Subcutaneous abdominal adipose tissue (tissue), 5 donors: ENCODE data around the gene ITPR3.

Experiments used
- H3K27ac ChIP-seq: one replicate; pipeline ENCODE4 v1.7.0; 2013; ENCODE audit warnings: low read depth, mild to moderate bottlenecking, inconsistent platforms, low read length, moderate library complexity
- H3K27me3 ChIP-seq, 5 donors: one replicate each; pipeline ENCODE4 v1.7.0; 2013; ENCODE audit warnings: low read length in 5 of 5, inconsistent platforms in 1 of 5; ENCODE audit not compliant: control insufficient read depth in 5 of 5, insufficient read depth in 4 of 5
- H3K36me3 ChIP-seq, 5 donors: one replicate each; pipeline ENCODE4 v1.7.0; 2013; ENCODE audit warnings: low read length in 5 of 5; ENCODE audit not compliant: control insufficient read depth in 5 of 5, insufficient read depth in 5 of 5
- H3K4me1 ChIP-seq, 5 donors: one replicate each; pipeline ENCODE4 v1.7.0; 2013; ENCODE audit warnings: low read length in 5 of 5, mild to moderate bottlenecking in 3 of 5, moderate library complexity in 1 of 5; ENCODE audit not compliant: control insufficient read depth in 5 of 5, insufficient read depth in 5 of 5
- H3K4me3 ChIP-seq, 5 donors: one replicate each; pipeline ENCODE4 v1.7.0; 2013; ENCODE audit warnings: low read length in 5 of 5, low read depth in 1 of 5
- H3K9ac ChIP-seq, 5 donors: one replicate each; pipeline ENCODE4 v1.7.0; 2013; ENCODE audit warnings: low read length in 5 of 5, mild to moderate bottlenecking in 4 of 5, moderate library complexity in 3 of 5
- H3K9me3 ChIP-seq, 5 donors: one replicate each; pipeline ENCODE4 v1.7.0; 2013; ENCODE audit warnings: low read length in 5 of 5; ENCODE audit not compliant: control insufficient read depth in 5 of 5
- donor health status: healthy.
- donor health status: healthy.
- donor health status: healthy.
- donor health status: healthy.
- donor health status: healthy.

Gene ITPR3

GRCh38 chr6:33642897-33643296, 21.8 kb downstream of the ITPR3 start:
- H3K4me3 ChIP-seq: no peak overlapping the region
- no peak overlapping the region for H3K27ac ChIP-seq
- no peak overlapping the region for H3K9ac ChIP-seq
- peaks cover 0 to 6% (median 0%) of the 10 kb centered on the region in 5 donors for H3K36me3 ChIP-seq
- no peaks in the 10 kb centered on the region for H3K4me1 ChIP-seq
- no peaks in the 10 kb centered on the region for H3K9me3 ChIP-seq
- H3K27me3 ChIP-seq: no peaks in the 10 kb centered on the region

GRCh38 chr6:33651403-33651802, 30.3 kb downstream of the ITPR3 start:
- no peaks in the 10 kb centered on the region for H3K9me3 ChIP-seq
- H3K27ac ChIP-seq: no peak overlapping the region
- H3K9ac ChIP-seq: no peak overlapping the region
- H3K36me3 ChIP-seq: peaks cover 0 to 6% (median 2%) of the 10 kb centered on the region in 5 donors
- H3K4me3 ChIP-seq: no peak overlapping the region
- no peaks in the 10 kb centered on the region for H3K27me3 ChIP-seq
- H3K4me1 ChIP-seq: peaks cover 0 to 16% (median 0%) of the 10 kb centered on the region in 5 donors

GRCh38 chr6:33652002-33652401, 30.9 kb downstream of the ITPR3 start:
- no peak overlapping the region for H3K4me3 ChIP-seq
- H3K36me3 ChIP-seq: peaks cover 0 to 8% (median 4%) of the 10 kb centered on the region in 5 donors
- peaks cover 0 to 4% (median 0%) of the 10 kb centered on the region in 5 donors for H3K27me3 ChIP-seq
- peaks cover 0 to 16% (median 0%) of the 10 kb centered on the region in 5 donors for H3K4me1 ChIP-seq
- H3K9ac ChIP-seq: no peak overlapping the region
- H3K9me3 ChIP-seq: no peaks in the 10 kb centered on the region
- no peak overlapping the region for H3K27ac ChIP-seq

- Histone ChIP-seq H3K27me3 (peaks cover 0 to 5% (median 0%) of the 10 kb centered on the region in 5 donors), H3K27ac (no peak overlapping the region), H3K36me3 (peaks cover 0 to 17% (median 8%) of the 10 kb centered on the region in 5 donors)
These were observed 33.9 kb downstream of the ITPR3 start for GRCh38 chr6:33654831-33655554.

GRCh38 chr6:33656844-33657243, 35.7 kb downstream of the ITPR3 start:
- Histone ChIP-seq H3K9me3 (no peaks in the 10 kb centered on the region), H3K9ac (no peak overlapping the region), H3K27me3 (peaks cover 0 to 5% (median 0%) of the 10 kb centered on the region in 5 donors), H3K36me3 (peaks cover 0 to 17% (median 8%) of the 10 kb centered on the region in 5 donors), H3K4me3 (no peak overlapping the region), H3K4me1 (peaks cover 0 to 11% (median 0%) of the 10 kb centered on the region in 5 donors), H3K27ac (no peak overlapping the region)

More at GRCh38 chr6:33654831-33655554, 33.9 kb downstream of the ITPR3 start:
- no peak overlapping the region for H3K9ac ChIP-seq
- no peak overlapping the region for H3K4me3 ChIP-seq
- peaks cover 0 to 16% (median 0%) of the 10 kb centered on the region in 5 donors for H3K4me1 ChIP-seq
- no peaks in the 10 kb centered on the region for H3K9me3 ChIP-seq

GRCh38 chr6:33658982-33659689, 38.0 kb downstream of the ITPR3 start:
- H3K27ac ChIP-seq: no peak overlapping the region
- H3K9ac ChIP-seq: no peak overlapping the region
- H3K4me3 ChIP-seq: no peak overlapping the region
- H3K27me3 ChIP-seq: peaks cover 0 to 5% (median 0%) of the 10 kb centered on the region in 5 donors
- peaks cover 0 to 7% (median 0%) of the 10 kb centered on the region in 5 donors for H3K4me1 ChIP-seq
- H3K9me3 ChIP-seq: no peaks in the 10 kb centered on the region
- H3K36me3 ChIP-seq: peaks cover 0 to 24% (median 18%) of the 10 kb centered on the region in 5 donors

- no peak overlapping the region for H3K4me3 ChIP-seq
- H3K27ac ChIP-seq: no peak overlapping the region
- H3K9ac ChIP-seq: no peak overlapping the region
- H3K4me1 ChIP-seq: peaks cover 0 to 4% (median 0%) of the 10 kb centered on the region in 5 donors
- H3K9me3 ChIP-seq: no peaks in the 10 kb centered on the region
- H3K27me3 ChIP-seq: peaks cover 0 to 5% (median 0%) of the 10 kb centered on the region in 5 donors
- peaks cover 0 to 26% (median 19%) of the 10 kb centered on the region in 5 donors for H3K36me3 ChIP-seq
These were observed 38.9 kb downstream of the ITPR3 start for GRCh38 chr6:33659986-33660385.

- Histone ChIP-seq H3K4me3 (no peak overlapping the region), H3K27me3 (peaks cover 0 to 5% (median 0%) of the 10 kb centered on the region in 5 donors), H3K27ac (no peak overlapping the region), H3K36me3 (peaks cover 0 to 32% (median 24%) of the 10 kb centered on the region in 5 donors), H3K9me3 (no peaks in the 10 kb centered on the region), H3K4me1 (no peaks in the 10 kb centered on the region), H3K9ac (no peak overlapping the region)
These were observed 40.1 kb downstream of the ITPR3 start for GRCh38 chr6:33661106-33661838.

GRCh38 chr6:33662318-33662717, 41.2 kb downstream of the ITPR3 start:
- no peak overlapping the region for H3K27ac ChIP-seq
- peaks cover 0 to 33% (median 28%) of the 10 kb centered on the region in 5 donors for H3K36me3 ChIP-seq
- H3K9ac ChIP-seq: no peak overlapping the region
- no peak overlapping the region for H3K4me3 ChIP-seq
- H3K27me3 ChIP-seq: peaks cover 0 to 2% (median 0%) of the 10 kb centered on the region in 5 donors
- H3K4me1 ChIP-seq: no peaks in the 10 kb centered on the region
- H3K9me3 ChIP-seq: no peaks in the 10 kb centered on the region
